Measurements from ENCODE around the gene FAM163B.
"Not testable (repeated sequence)": the region's sequence is repeated elsewhere in the genome, so short reads cannot be mapped to it uniquely, and the experiment has no call there.

The FAM163B gene

GRCh38 chr9:133564451-133565116 lies 44.6 kb downstream of the FAM163B start:
- DNase-seq: no peak

- DNase-seq: not testable (repeated sequence)
Observed at GRCh38 chr9:133563814-133564213, 45.4 kb downstream of the FAM163B start.

GRCh38 chr9:133563291-133563796 lies 45.8 kb downstream of the FAM163B start:
- DNase-seq: peak; percentile 63

- DNase-seq: no peak
Observed at GRCh38 chr9:133562611-133563290, 46.4 kb downstream of the FAM163B start.

- no peak for DNase-seq
Observed at GRCh38 chr9:133561976-133562554, 47.1 kb downstream of the FAM163B start.

GRCh38 chr9:133560944-133561343 lies 48.2 kb downstream of the FAM163B start:
- no peak for DNase-seq

GRCh38 chr9:133560311-133560710 lies 48.9 kb downstream of the FAM163B start:
- DNase-seq: no peak

GRCh38 chr9:133558191-133559126 lies 50.7 kb downstream of the FAM163B start:
- peak; percentile 45 for DNase-seq

- no peak for DNase-seq
Observed at GRCh38 chr9:133557581-133557980, 51.6 kb downstream of the FAM163B start.

GRCh38 chr9:133556354-133556753 lies 52.8 kb downstream of the FAM163B start:
- no peak for DNase-seq

- no peak for DNase-seq
Observed at GRCh38 chr9:133554729-133555128, 54.5 kb downstream of the FAM163B start.

- DNase-seq: no peak
Observed at GRCh38 chr9:133553973-133554713, 55.0 kb downstream of the FAM163B start.

- DNase-seq: no peak
Observed at GRCh38 chr9:133553123-133553522, 56.1 kb downstream of the FAM163B start.

GRCh38 chr9:133552236-133552635 lies 57.0 kb downstream of the FAM163B start:
- no peak for DNase-seq

- no peak for DNase-seq
Observed at GRCh38 chr9:133551446-133551845, 57.7 kb downstream of the FAM163B start.

GRCh38 chr9:133547116-133547515 lies 62.1 kb downstream of the FAM163B start:
- no peak for DNase-seq

- no peak for DNase-seq
Observed at GRCh38 chr9:133546287-133546680, 62.9 kb downstream of the FAM163B start.

GRCh38 chr9:133545494-133546286 lies 63.5 kb downstream of the FAM163B start:
- DNase-seq: no peak

GRCh38 chr9:133543772-133544467 lies 65.3 kb downstream of the FAM163B start:
- no peak for DNase-seq

GRCh38 chr9:133542002-133542401 lies 67.2 kb downstream of the FAM163B start:
- no peak for DNase-seq

- DNase-seq: no peak
Observed at GRCh38 chr9:133540698-133541025, 68.5 kb downstream of the FAM163B start.
